Testis (tissue), 2 donors: Measurements from ENCODE around the gene ARHGAP1.

Experiments
- CTCF ChIP-seq, 3 experiments: fragments of 450-650 bp in 2 of 3; fragments of 200-600 bp in 1 of 3; sonication (generic) in 1 of 3; IDR thresholded peaks; one replicate each; pipeline ENCODE4 v1.5.1; 2016 to 2019; ENCODE audit warnings: antibody characterized with exemption in 3 of 3, mild to moderate bottlenecking in 2 of 3, moderate library complexity in 1 of 3
- POLR2A ChIP-seq: fragments of 450-650 bp; IDR thresholded peaks from one replicate; pipeline ENCODE4 v1.6.1; 2017; ENCODE audit warnings: antibody characterized with exemption, mild to moderate bottlenecking, moderate library complexity

- TF ChIP-seq CTCF (IDR thresholded peaks at IDR 0.05), result no peak
- no peak for TF ChIP-seq POLR2A
Measured at GRCh38 chr11:46630237-46630636, 70.2 kb downstream of the ARHGAP1 start.
